ENCODE data around the gene MGAM2. TPM values are rescaled to one million over a fixed set of nuclear protein-coding genes. Genes with fewer than 3 reads are reported as not detected.
"Not testable (repeated sequence)": the region's sequence is repeated elsewhere in the genome, so short reads cannot be mapped to it uniquely, and the experiment has no call there.

Gene MGAM2
- total and polyA plus RNA-seq, 2 donors (not counting 1 experiment from before 2014, with no cell fraction given) = not detected

GRCh38 chr7:142094861-142095260 lies 16.7 kb upstream of the MGAM2 start:
- Histone ChIP-seq H3K4me1 (ENCODE audit: control insufficient read depth, extremely low read depth, insufficient read depth, low read length) (no peaks in the 10 kb centered on the region), H3K27me3 (ENCODE audit: control insufficient read depth, insufficient read depth, low read length) (no peaks in the 10 kb centered on the region), H3K27ac (ENCODE audit: insufficient read depth, low read length) (no peak overlapping the region), H3K9me3 (ENCODE audit: control insufficient read depth, insufficient read depth, low read depth, low read length) (no peaks in the 10 kb centered on the region), H2AFZ (ENCODE audit: low read length) (no peak overlapping the region), H3K4me2 (ENCODE audit: extremely low read depth, insufficient read depth, low read length) (no peak overlapping the region), H3K4me3 (replicated peaks in 1 of 4; ENCODE audit: control extremely low read depth in 1 of 4, insufficient read depth in 1 of 4, low read depth in 3 of 4, low read length in 4 of 4) (no peak overlapping the region), H3K36me3 (ENCODE audit: control insufficient read depth, insufficient read depth, low read length) (no peaks in the 10 kb centered on the region), H3K79me2 (ENCODE audit: control insufficient read depth, insufficient read depth, low read length) (no peaks in the 10 kb centered on the region), H4K20me1 (ENCODE audit: control insufficient read depth, extremely low read depth, insufficient read depth, low read length) (no peaks in the 10 kb centered on the region), H3K9ac (ENCODE audit: insufficient read depth, low read length) (no peak overlapping the region)
- no peak for DNase-seq (ENCODE audit: low read depth in 2 of 2)
- no peak for TF ChIP-seq CTCF (conservative IDR thresholded peaks at IDR 0.05 in 1 of 2, IDR thresholded peaks at IDR 0.05 in 1 of 2; ENCODE audit: low read depth in 1 of 2, low read length in 2 of 2)
- no peak for TF ChIP-seq EZH2 (IDR thresholded peaks at IDR 0.05; ENCODE audit: low read length, missing control alignments)

GRCh38 chr7:142097571-142097970 lies 13.9 kb upstream of the MGAM2 start:
- no peaks in the 10 kb centered on the region for H3K4me1 ChIP-seq (ENCODE audit: control insufficient read depth, extremely low read depth, insufficient read depth, low read length)
- H3K27me3 ChIP-seq (ENCODE audit: control insufficient read depth, insufficient read depth, low read length) = no peaks in the 10 kb centered on the region

GRCh38 chr7:142098004-142098403 lies 13.5 kb upstream of the MGAM2 start:
- no peak for DNase-seq (ENCODE audit: low read depth in 2 of 2)
- Histone ChIP-seq H3K27ac (ENCODE audit: insufficient read depth, low read length) (no peak overlapping the region), H3K4me2 (ENCODE audit: extremely low read depth, insufficient read depth, low read length) (no peak overlapping the region), H3K4me1 (ENCODE audit: control insufficient read depth, extremely low read depth, insufficient read depth, low read length) (no peaks in the 10 kb centered on the region), H3K36me3 (ENCODE audit: control insufficient read depth, insufficient read depth, low read length) (no peaks in the 10 kb centered on the region), H2AFZ (ENCODE audit: low read length) (no peak overlapping the region), H3K9me3 (ENCODE audit: control insufficient read depth, insufficient read depth, low read depth, low read length) (no peaks in the 10 kb centered on the region), H3K4me3 (replicated peaks in 1 of 4; ENCODE audit: control extremely low read depth in 1 of 4, insufficient read depth in 1 of 4, low read depth in 3 of 4, low read length in 4 of 4) (no peak overlapping the region), H3K9ac (ENCODE audit: insufficient read depth, low read length) (no peak overlapping the region), H4K20me1 (ENCODE audit: control insufficient read depth, extremely low read depth, insufficient read depth, low read length) (no peaks in the 10 kb centered on the region), H3K79me2 (ENCODE audit: control insufficient read depth, insufficient read depth, low read length) (no peaks in the 10 kb centered on the region), H3K27me3 (ENCODE audit: control insufficient read depth, insufficient read depth, low read length) (no peaks in the 10 kb centered on the region)
- TF ChIP-seq CTCF (conservative IDR thresholded peaks at IDR 0.05 in 1 of 2, IDR thresholded peaks at IDR 0.05 in 1 of 2; ENCODE audit: low read depth in 1 of 2, low read length in 2 of 2) (no peak), EZH2 (IDR thresholded peaks at IDR 0.05; ENCODE audit: low read length, missing control alignments) (no peak)

More at GRCh38 chr7:142097571-142097970, 13.9 kb upstream of the MGAM2 start:
- Histone ChIP-seq H2AFZ (ENCODE audit: low read length) (no peak overlapping the region), H3K79me2 (ENCODE audit: control insufficient read depth, insufficient read depth, low read length) (no peaks in the 10 kb centered on the region), H3K36me3 (ENCODE audit: control insufficient read depth, insufficient read depth, low read length) (no peaks in the 10 kb centered on the region), H3K4me3 (replicated peaks in 1 of 4; ENCODE audit: control extremely low read depth in 1 of 4, insufficient read depth in 1 of 4, low read depth in 3 of 4, low read length in 4 of 4) (no peak overlapping the region), H4K20me1 (ENCODE audit: control insufficient read depth, extremely low read depth, insufficient read depth, low read length) (no peaks in the 10 kb centered on the region), H3K4me2 (ENCODE audit: extremely low read depth, insufficient read depth, low read length) (no peak overlapping the region), H3K9ac (ENCODE audit: insufficient read depth, low read length) (no peak overlapping the region), H3K9me3 (ENCODE audit: control insufficient read depth, insufficient read depth, low read depth, low read length) (no peaks in the 10 kb centered on the region), H3K27ac (ENCODE audit: insufficient read depth, low read length) (no peak overlapping the region)
- no peak for TF ChIP-seq CTCF (conservative IDR thresholded peaks at IDR 0.05 in 1 of 2, IDR thresholded peaks at IDR 0.05 in 1 of 2; ENCODE audit: low read depth in 1 of 2, low read length in 2 of 2)
- TF ChIP-seq EZH2 (IDR thresholded peaks at IDR 0.05; ENCODE audit: low read length, missing control alignments) = no peak
- DNase-seq (ENCODE audit: low read depth in 2 of 2) = no peak

- not testable (repeated sequence) for H3K79me2 ChIP-seq (ENCODE audit: control insufficient read depth, insufficient read depth, low read length); H3K4me2 ChIP-seq (ENCODE audit: extremely low read depth, insufficient read depth, low read length); H2AFZ ChIP-seq (ENCODE audit: low read length); H3K27ac ChIP-seq (ENCODE audit: insufficient read depth, low read length); H3K9me3 ChIP-seq (ENCODE audit: control insufficient read depth, insufficient read depth, low read depth, low read length); H4K20me1 ChIP-seq (ENCODE audit: control insufficient read depth, extremely low read depth, insufficient read depth, low read length); DNase-seq (ENCODE audit: low read depth in 2 of 2); H3K9ac ChIP-seq (ENCODE audit: insufficient read depth, low read length); H3K36me3 ChIP-seq (ENCODE audit: control insufficient read depth, insufficient read depth, low read length); H3K4me1 ChIP-seq (ENCODE audit: control insufficient read depth, extremely low read depth, insufficient read depth, low read length); H3K27me3 ChIP-seq (ENCODE audit: control insufficient read depth, insufficient read depth, low read length); H3K4me3 ChIP-seq (replicated peaks in 1 of 4; ENCODE audit: control extremely low read depth in 1 of 4, insufficient read depth in 1 of 4, low read depth in 3 of 4, low read length in 4 of 4)
Measured at GRCh38 chr7:142099347-142099746, 12.2 kb upstream of the MGAM2 start.
